WTC11 (cell line): ENCODE data around the gene LETMD1. TPM values are rescaled to one million over a fixed set of nuclear protein-coding genes. Genes with fewer than 3 reads are reported as not detected.

ENCODE experiments used
- ATAC-seq: fragments of 200-7000 bp; cut with Tn5 transposase; 2 replicates; pipeline ENCODE4 v1.10.0; 2021; ENCODE audit warnings: mild to moderate bottlenecking, moderate library complexity
- CTCF ChIA-PET: fragments of 300-600 bp; sonication (Branson Sonifier 250); formaldehyde crosslinking; loops from one replicate; lab custom pipeline; 2021; ENCODE audit warnings: antibody characterized with exemption; lab: Charles Lee
- POLR2A ChIA-PET: fragments of 350-600 bp; sonication (Branson Sonifier 250); formaldehyde crosslinking; loops from one replicate; lab custom pipeline; 2021; ENCODE audit warnings: antibody characterized with exemption; lab: Charles Lee
- DNase-seq: peaks from one replicate; pipeline ENCODE4 v3.0.0; 2021; ENCODE audit warnings: low spot score
- H3K27ac Mint-ChIP-seq: 2 replicates; pipeline ENCODE4 v1.8.0; 2021; ENCODE audit warnings: mixed read lengths
- H3K27me3 Mint-ChIP-seq: 2 replicates; pipeline ENCODE4 v1.8.0; 2021; ENCODE audit warnings: low read depth, mild to moderate bottlenecking, moderate library complexity, mixed read lengths
- H3K36me3 Mint-ChIP-seq: 2 replicates; pipeline ENCODE4 v1.8.0; 2021; ENCODE audit warnings: mixed read lengths
- H3K4me1 Mint-ChIP-seq: 2 replicates; pipeline ENCODE4 v1.8.0; 2022; ENCODE audit warnings: mixed read lengths
- H3K4me3 Mint-ChIP-seq: 2 replicates; pipeline ENCODE4 v1.8.0; 2021; ENCODE audit warnings: mild to moderate bottlenecking, moderate library complexity, mixed read lengths
- H3K9me3 Mint-ChIP-seq: 2 replicates; pipeline ENCODE4 v1.8.0; 2021; ENCODE audit warnings: mixed read lengths
- E2F4 ChIP-seq: sonication (generic); formaldehyde crosslinking; IDR thresholded peaks from 2 replicates; pipeline ENCODE4 v1.8.1; 2022; ENCODE audit warnings: low read depth, mild to moderate bottlenecking, moderate library complexity, missing genetic modification reagents, borderline replicate concordance
- FOXK1 ChIP-seq: sonication (generic); formaldehyde crosslinking; IDR thresholded peaks from 2 replicates; pipeline ENCODE4 v1.8.0; 2022; ENCODE audit warnings: mild to moderate bottlenecking, moderate library complexity, missing genetic modification reagents
- PRRX2 ChIP-seq: fragments of 250-450 bp; sonication (Bioruptor Pico); IDR thresholded peaks from 2 replicates; pipeline ENCODE4 v1.8.0; 2021; ENCODE audit warnings: mild to moderate bottlenecking
- RORB ChIP-seq: fragments of 250-450 bp; sonication (Bioruptor Pico); IDR thresholded peaks from 2 replicates; pipeline ENCODE4 v1.9.0; 2021; ENCODE audit warnings: mild to moderate bottlenecking
- TCF7 ChIP-seq: sonication (generic); formaldehyde crosslinking; IDR thresholded peaks from 2 replicates; pipeline ENCODE4 v1.8.0; 2022; ENCODE audit warnings: mild to moderate bottlenecking, low read depth, missing genetic modification reagents, moderate library complexity
- TP53 ChIP-seq: sonication (generic); formaldehyde crosslinking; IDR thresholded peaks from 2 replicates; pipeline ENCODE4 v1.8.1; 2023; ENCODE audit warnings: mild to moderate bottlenecking, missing genetic modification reagents
- USF2 ChIP-seq: sonication (generic); formaldehyde crosslinking; IDR thresholded peaks from 2 replicates; pipeline ENCODE4 v1.8.1; 2023; ENCODE audit warnings: mild to moderate bottlenecking, missing genetic modification reagents, moderate library complexity
- ZNF416 ChIP-seq: fragments of 250-450 bp; sonication (Bioruptor Pico); IDR thresholded peaks from 2 replicates; pipeline ENCODE4 v1.9.0; 2021; ENCODE audit warnings: mild to moderate bottlenecking, inconsistent platforms
- ZSCAN18 ChIP-seq: fragments of 250-450 bp; sonication (Bioruptor Pico); IDR thresholded peaks from 2 replicates; pipeline ENCODE4 v2.1.2; 2022; ENCODE audit warnings: mild to moderate bottlenecking, moderate library complexity
- total RNA-seq: library from RNA; stranded (reverse); gene quantifications from 3 replicates; pipeline ENCODE4 v1.2.3, GENCODE V29; 2021
- TF ChIP-seq, protein P1 (sequence below): sonication (generic); formaldehyde crosslinking; IDR thresholded peaks from 2 replicates; pipeline ENCODE4 v1.8.1; 2022; ENCODE audit warnings: low read depth, missing genetic modification reagents, borderline replicate concordance
- TF ChIP-seq, protein P2 (sequence below): sonication (generic); formaldehyde crosslinking; IDR thresholded peaks from 2 replicates; pipeline ENCODE4 v1.8.1; 2023; ENCODE audit warnings: mild to moderate bottlenecking, moderate library complexity, missing genetic modification reagents
- TF ChIP-seq, protein P3 (sequence below): sonication (generic); formaldehyde crosslinking; conservative IDR thresholded peaks from 2 replicates; pipeline ENCODE4 v1.8.1; 2022; ENCODE audit warnings: mild to moderate bottlenecking, missing genetic modification reagents
- TF ChIP-seq, protein P4 (sequence below): sonication (generic); formaldehyde crosslinking; IDR thresholded peaks from 2 replicates; pipeline ENCODE4 v1.8.1; 2022; ENCODE audit warnings: mild to moderate bottlenecking, missing genetic modification reagents, moderate library complexity, borderline replicate concordance
- TF ChIP-seq, protein P5 (sequence below): sonication (generic); formaldehyde crosslinking; IDR thresholded peaks from 2 replicates; pipeline ENCODE4 v1.8.0; 2023; ENCODE audit warnings: missing genetic modification reagents, mild to moderate bottlenecking, borderline replicate concordance

Gene LETMD1
- total RNA-seq, 1 experiment from 2014 or later, result 43.3 TPM

- no peak for TF ChIP-seq TCF7
- no peak for TF ChIP-seq PRRX2
- TF ChIP-seq, protein P1, sequence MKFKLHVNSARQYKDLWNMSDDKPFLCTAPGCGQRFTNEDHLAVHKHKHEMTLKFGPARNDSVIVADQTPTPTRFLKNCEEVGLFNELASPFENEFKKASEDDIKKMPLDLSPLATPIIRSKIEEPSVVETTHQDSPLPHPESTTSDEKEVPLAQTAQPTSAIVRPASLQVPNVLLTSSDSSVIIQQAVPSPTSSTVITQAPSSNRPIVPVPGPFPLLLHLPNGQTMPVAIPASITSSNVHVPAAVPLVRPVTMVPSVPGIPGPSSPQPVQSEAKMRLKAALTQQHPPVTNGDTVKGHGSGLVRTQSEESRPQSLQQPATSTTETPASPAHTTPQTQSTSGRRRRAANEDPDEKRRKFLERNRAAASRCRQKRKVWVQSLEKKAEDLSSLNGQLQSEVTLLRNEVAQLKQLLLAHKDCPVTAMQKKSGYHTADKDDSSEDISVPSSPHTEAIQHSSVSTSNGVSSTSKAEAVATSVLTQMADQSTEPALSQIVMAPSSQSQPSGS, result no peak
- no peak for TF ChIP-seq USF2 (CRISPR knock-in tag)
- TF ChIP-seq, protein P2, sequence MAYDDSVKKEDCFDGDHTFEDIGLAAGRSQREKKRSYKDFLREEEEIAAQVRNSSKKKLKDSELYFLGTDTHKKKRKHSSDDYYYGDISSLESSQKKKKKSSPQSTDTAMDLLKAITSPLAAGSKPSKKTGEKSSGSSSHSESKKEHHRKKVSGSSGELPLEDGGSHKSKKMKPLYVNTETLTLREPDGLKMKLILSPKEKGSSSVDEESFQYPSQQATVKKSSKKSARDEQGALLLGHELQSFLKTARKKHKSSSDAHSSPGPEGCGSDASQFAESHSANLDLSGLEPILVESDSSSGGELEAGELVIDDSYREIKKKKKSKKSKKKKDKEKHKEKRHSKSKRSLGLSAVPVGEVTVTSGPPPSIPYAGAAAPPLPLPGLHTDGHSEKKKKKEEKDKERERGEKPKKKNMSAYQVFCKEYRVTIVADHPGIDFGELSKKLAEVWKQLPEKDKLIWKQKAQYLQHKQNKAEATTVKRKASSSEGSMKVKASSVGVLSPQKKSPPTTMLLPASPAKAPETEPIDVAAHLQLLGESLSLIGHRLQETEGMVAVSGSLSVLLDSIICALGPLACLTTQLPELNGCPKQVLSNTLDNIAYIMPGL (CRISPR knock-in tag), result no peak
- no peak for TF ChIP-seq RORB (CRISPR knock-in tag)
- no peak for TF ChIP-seq TP53 (CRISPR knock-in tag)
- TF ChIP-seq, protein P3, sequence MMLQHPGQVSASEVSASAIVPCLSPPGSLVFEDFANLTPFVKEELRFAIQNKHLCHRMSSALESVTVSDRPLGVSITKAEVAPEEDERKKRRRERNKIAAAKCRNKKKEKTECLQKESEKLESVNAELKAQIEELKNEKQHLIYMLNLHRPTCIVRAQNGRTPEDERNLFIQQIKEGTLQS (CRISPR knock-in tag), result no peak
- TF ChIP-seq, protein P4, sequence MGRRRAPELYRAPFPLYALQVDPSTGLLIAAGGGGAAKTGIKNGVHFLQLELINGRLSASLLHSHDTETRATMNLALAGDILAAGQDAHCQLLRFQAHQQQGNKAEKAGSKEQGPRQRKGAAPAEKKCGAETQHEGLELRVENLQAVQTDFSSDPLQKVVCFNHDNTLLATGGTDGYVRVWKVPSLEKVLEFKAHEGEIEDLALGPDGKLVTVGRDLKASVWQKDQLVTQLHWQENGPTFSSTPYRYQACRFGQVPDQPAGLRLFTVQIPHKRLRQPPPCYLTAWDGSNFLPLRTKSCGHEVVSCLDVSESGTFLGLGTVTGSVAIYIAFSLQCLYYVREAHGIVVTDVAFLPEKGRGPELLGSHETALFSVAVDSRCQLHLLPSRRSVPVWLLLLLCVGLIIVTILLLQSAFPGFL, result no peak
- TF ChIP-seq, protein P5, sequence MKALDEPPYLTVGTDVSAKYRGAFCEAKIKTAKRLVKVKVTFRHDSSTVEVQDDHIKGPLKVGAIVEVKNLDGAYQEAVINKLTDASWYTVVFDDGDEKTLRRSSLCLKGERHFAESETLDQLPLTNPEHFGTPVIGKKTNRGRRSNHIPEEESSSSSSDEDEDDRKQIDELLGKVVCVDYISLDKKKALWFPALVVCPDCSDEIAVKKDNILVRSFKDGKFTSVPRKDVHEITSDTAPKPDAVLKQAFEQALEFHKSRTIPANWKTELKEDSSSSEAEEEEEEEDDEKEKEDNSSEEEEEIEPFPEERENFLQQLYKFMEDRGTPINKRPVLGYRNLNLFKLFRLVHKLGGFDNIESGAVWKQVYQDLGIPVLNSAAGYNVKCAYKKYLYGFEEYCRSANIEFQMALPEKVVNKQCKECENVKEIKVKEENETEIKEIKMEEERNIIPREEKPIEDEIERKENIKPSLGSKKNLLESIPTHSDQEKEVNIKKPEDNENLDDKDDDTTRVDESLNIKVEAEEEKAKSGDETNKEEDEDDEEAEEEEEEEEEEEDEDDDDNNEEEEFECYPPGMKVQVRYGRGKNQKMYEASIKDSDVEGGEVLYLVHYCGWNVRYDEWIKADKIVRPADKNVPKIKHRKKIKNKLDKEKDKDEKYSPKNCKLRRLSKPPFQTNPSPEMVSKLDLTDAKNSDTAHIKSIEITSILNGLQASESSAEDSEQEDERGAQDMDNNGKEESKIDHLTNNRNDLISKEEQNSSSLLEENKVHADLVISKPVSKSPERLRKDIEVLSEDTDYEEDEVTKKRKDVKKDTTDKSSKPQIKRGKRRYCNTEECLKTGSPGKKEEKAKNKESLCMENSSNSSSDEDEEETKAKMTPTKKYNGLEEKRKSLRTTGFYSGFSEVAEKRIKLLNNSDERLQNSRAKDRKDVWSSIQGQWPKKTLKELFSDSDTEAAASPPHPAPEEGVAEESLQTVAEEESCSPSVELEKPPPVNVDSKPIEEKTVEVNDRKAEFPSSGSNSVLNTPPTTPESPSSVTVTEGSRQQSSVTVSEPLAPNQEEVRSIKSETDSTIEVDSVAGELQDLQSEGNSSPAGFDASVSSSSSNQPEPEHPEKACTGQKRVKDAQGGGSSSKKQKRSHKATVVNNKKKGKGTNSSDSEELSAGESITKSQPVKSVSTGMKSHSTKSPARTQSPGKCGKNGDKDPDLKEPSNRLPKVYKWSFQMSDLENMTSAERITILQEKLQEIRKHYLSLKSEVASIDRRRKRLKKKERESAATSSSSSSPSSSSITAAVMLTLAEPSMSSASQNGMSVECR, result no peak
- TF ChIP-seq ZNF416 (CRISPR knock-in tag), result no peak
- TF ChIP-seq E2F4, result no peak
- TF ChIP-seq FOXK1 (CRISPR knock-in tag), result no peak
- no peak for TF ChIP-seq ZSCAN18
- Mint-ChIP-seq H3K4me1 (peaks cover 11% of the 10 kb centered on the region), H3K27me3 (no peaks in the 10 kb centered on the region), H3K27ac (no peak overlapping the region), H3K36me3 (peaks cover 50% of the 10 kb centered on the region), H3K9me3 (no peaks in the 10 kb centered on the region), H3K4me3 (no peak overlapping the region)
- ChIA-PET CTCF (no interaction called here), POLR2A (no interaction called here)
- ATAC-seq (no peak), DNase-seq (no peak)
These were observed 47.9 kb upstream of the LETMD1 start for GRCh38 chr12:51000245-51000644.
